ENCODE data around the gene AFAP1. TPM values are rescaled to one million over a fixed set of nuclear protein-coding genes. Genes with fewer than 3 reads are reported as not detected.

The AFAP1 gene
- total RNA-seq, 4 donors from 2014 or later, result 25.1 to 56.9 (median 26.4) TPM

DNA sequence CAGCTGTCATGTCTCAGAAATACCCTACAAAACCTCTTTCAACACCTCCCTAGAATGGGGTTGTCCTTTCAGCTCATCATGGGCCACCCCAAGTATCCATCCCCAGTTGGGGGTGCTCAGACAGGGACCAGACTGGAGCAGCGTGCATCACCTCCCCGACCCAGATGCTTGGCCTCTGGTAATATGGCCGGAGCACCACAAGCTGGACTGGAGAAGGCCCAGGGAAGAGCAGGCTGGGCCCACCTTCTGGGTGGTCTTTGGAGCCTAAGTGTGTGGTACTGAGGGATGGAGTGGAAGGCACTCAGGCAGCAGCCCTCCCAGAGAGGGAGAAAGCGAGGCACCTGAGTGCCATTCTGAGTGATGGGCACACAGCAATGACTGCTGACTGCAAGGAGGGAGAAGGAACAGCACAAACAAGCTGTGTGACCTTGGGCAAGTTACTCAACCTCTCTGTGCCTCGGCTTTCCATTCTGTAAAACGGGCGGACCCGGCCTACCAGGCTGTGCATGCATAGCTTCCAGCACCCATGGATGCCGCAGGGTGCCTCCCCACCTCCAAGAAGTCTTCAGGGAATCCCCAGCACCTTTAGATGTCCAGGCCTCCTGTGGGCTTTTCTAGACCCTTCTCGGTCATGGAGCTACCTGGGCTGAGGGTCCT is 228.2 kb downstream of the AFAP1 start:
- in situ Hi-C loops (cut with MboI; ENCODE audit: low pct_ligation_motif_present in 1 of 4, low pct_unique_long_range_greater_than_20kb in 1 of 4, low sequenced_read_pairs in 3 of 4), result loop anchor here in 2 of 4 donors (25.0 kb wide), 1 partner anchor 524 kb away; the partner anchor contains the start of gene SORCS2 (in 2 of the 2)

DNA sequence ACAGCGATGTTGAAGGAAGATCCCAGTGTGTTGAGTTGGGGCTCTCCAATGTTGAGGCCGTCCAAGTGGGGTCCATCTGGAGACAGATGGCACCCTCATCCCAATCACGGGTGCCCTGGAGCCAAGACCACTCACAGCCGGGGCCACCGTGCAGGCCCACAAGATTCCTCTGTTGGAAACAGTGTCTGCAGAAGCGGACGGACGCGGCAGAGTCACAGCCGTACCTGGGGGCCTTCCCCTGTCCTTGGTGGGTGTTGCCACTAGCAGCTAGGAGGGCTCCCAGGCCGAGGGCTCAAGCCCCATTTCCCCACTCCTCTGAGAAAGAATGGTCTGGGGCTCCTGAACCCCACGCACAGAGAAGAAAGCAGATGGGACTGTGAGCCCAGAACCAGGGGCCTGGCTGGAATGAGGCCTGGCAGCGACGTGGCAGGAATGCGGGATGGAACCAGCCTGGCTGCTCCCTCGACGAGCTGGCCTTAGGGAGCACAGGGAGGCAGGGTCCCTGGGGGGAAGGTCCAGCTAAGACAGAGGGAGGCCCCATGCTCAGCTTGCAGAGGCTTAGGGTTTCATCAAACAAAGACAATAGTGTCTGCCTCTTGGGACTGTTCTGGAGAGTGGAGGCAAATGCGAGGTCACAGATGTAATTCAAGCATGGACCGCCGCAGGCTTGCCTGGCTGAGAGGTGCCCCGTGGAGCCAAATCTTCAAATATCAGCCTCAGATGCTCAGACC is 228.9 kb downstream of the AFAP1 start:
- 80 to 88% methylated on average over 1 to 21 of the region's 21 CpGs for WGBS, 2 donors (ENCODE audit: low coverage in 1 of 2)
- in situ Hi-C loops (cut with MboI; ENCODE audit: low pct_ligation_motif_present in 1 of 4, low pct_unique_long_range_greater_than_20kb in 1 of 4, low sequenced_read_pairs in 3 of 4) (loop anchor here in 2 of 4 donors (25.0 kb wide), 1 partner anchor 523 kb away; the partner anchor contains the start of gene SORCS2 (in 2 of the 2)), intact Hi-C loops (cut with DNase I; ENCODE audit: low total_unique reads) (loop anchor here (5.0 kb wide), 1 partner anchor 578 kb away; no protein-coding TSS in a partner anchor)
- no peak for TF ChIP-seq EP300 (IDR thresholded peaks at IDR 0.05; ENCODE audit: low read depth)
- no peak for TF ChIP-seq POLR2AphosphoS5 (IDR thresholded peaks at IDR 0.05)
- no peak for TF ChIP-seq POLR2A (IDR thresholded peaks at IDR 0.05)
- TF ChIP-seq, protein P1, sequence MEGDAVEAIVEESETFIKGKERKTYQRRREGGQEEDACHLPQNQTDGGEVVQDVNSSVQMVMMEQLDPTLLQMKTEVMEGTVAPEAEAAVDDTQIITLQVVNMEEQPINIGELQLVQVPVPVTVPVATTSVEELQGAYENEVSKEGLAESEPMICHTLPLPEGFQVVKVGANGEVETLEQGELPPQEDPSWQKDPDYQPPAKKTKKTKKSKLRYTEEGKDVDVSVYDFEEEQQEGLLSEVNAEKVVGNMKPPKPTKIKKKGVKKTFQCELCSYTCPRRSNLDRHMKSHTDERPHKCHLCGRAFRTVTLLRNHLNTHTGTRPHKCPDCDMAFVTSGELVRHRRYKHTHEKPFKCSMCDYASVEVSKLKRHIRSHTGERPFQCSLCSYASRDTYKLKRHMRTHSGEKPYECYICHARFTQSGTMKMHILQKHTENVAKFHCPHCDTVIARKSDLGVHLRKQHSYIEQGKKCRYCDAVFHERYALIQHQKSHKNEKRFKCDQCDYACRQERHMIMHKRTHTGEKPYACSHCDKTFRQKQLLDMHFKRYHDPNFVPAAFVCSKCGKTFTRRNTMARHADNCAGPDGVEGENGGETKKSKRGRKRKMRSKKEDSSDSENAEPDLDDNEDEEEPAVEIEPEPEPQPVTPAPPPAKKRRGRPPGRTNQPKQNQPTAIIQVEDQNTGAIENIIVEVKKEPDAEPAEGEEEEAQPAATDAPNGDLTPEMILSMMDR (IDR thresholded peaks at IDR 0.05), result no peak
- DNase-seq, result no peak
- Histone ChIP-seq H3K4me3 (no peak overlapping the region), H3K4me1 (no peaks in the 10 kb centered on the region), H3K27me3 (no peaks in the 10 kb centered on the region), H3K27ac (no peak overlapping the region), H3K9me3 (no peaks in the 10 kb centered on the region), H3K36me3 (no peaks in the 10 kb centered on the region)

More for the DNA sequence above, 228.2 kb downstream of the AFAP1 start:
- DNase-seq, result no peak
- intact Hi-C loops (cut with DNase I; ENCODE audit: low total_unique reads), result loop anchor here (5.0 kb wide), 1 partner anchor 579 kb away; no protein-coding TSS in a partner anchor
- 88% methylated on average over 10 of the region's 10 CpGs; no CpG with 5 or more reads in 1 of the 2 donors for WGBS, 2 donors (ENCODE audit: low coverage in 1 of 2)
- Histone ChIP-seq H3K36me3 (no peaks in the 10 kb centered on the region), H3K4me1 (no peaks in the 10 kb centered on the region), H3K9me3 (no peaks in the 10 kb centered on the region), H3K4me3 (no peak overlapping the region), H3K27ac (no peak overlapping the region), H3K27me3 (no peaks in the 10 kb centered on the region)
- TF ChIP-seq POLR2AphosphoS5 (IDR thresholded peaks at IDR 0.05) (no peak), POLR2A (IDR thresholded peaks at IDR 0.05) (no peak), EP300 (IDR thresholded peaks at IDR 0.05; ENCODE audit: low read depth) (no peak)
- TF ChIP-seq, protein P1 (IDR thresholded peaks at IDR 0.05), result no peak

DNA sequence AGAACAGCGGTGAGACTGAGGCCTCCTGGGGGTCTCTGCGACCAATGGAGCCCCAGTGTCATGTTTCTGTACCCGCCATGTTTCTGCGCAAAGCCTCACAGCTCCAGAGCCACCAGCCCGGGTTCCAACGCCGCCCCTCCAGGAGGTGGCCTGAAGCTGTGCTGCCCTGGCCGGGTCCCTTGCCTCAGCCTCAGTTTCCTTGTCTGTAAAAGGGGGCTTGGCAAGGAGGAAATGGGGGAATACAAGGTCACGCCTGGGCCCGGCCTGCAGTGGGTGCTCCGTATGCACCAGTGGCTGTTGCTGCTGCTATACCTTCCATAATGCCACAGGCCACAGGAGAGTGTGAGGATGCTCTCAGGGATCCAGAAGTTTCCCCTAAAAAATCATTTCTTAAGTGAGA is 229.5 kb downstream of the AFAP1 start:
- Histone ChIP-seq H3K27ac (no peak overlapping the region), H3K4me1 (no peaks in the 10 kb centered on the region), H3K9me3 (no peaks in the 10 kb centered on the region), H3K36me3 (no peaks in the 10 kb centered on the region), H3K4me3 (no peak overlapping the region), H3K27me3 (no peaks in the 10 kb centered on the region)
- intact Hi-C loops (cut with DNase I; ENCODE audit: low total_unique reads) (loop anchor here (5.0 kb wide), 1 partner anchor 578 kb away; no protein-coding TSS in a partner anchor), in situ Hi-C loops (cut with MboI; ENCODE audit: low pct_ligation_motif_present in 1 of 4, low pct_unique_long_range_greater_than_20kb in 1 of 4, low sequenced_read_pairs in 3 of 4) (loop anchor here in 2 of 4 donors (25.0 kb wide), 1 partner anchor 523 kb away; the partner anchor contains the start of gene SORCS2 (in 2 of the 2))
- WGBS, 2 donors (ENCODE audit: low coverage in 1 of 2), result 84% methylated on average over 10 of the region's 11 CpGs; no CpG with 5 or more reads in 1 of the 2 donors
- TF ChIP-seq, protein P1 (IDR thresholded peaks at IDR 0.05), result no peak
- TF ChIP-seq EP300 (IDR thresholded peaks at IDR 0.05; ENCODE audit: low read depth) (no peak), POLR2A (IDR thresholded peaks at IDR 0.05) (no peak), POLR2AphosphoS5 (IDR thresholded peaks at IDR 0.05) (no peak)
- DNase-seq, result no peak

DNA sequence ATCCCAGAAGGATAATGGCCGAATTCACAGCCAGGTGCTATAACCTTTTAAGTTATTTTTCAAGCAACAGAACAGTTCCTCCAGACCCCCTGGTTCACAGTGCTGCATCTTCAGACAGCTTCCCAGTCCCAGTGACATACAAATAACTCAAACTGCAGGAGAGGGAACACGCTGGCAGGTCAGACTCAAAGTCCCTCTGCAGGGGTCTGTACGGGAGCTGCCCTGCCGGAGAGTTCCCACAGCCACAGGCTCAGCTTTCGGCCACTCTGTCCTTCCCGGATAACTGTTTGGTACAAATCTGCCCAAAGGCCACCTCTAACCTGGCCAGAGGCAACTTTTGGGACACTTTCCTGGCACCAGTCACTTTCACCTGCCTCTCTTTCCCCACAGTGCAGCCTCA is 230.2 kb downstream of the AFAP1 start:
- 86% methylated on average over 6 of the region's 6 CpGs; no CpG with 5 or more reads in 1 of the 2 donors for WGBS, 2 donors (ENCODE audit: low coverage in 1 of 2)
- no peak for TF ChIP-seq POLR2A (IDR thresholded peaks at IDR 0.05)
- no peak for TF ChIP-seq EP300 (IDR thresholded peaks at IDR 0.05; ENCODE audit: low read depth)
- TF ChIP-seq POLR2AphosphoS5 (IDR thresholded peaks at IDR 0.05), result no peak
- TF ChIP-seq, protein P1 (IDR thresholded peaks at IDR 0.05), result no peak
- no peaks in the 10 kb centered on the region for H3K36me3 ChIP-seq
- in situ Hi-C loops (cut with MboI; ENCODE audit: low pct_ligation_motif_present in 1 of 4, low pct_unique_long_range_greater_than_20kb in 1 of 4, low sequenced_read_pairs in 3 of 4) (loop anchor here in 2 of 4 donors (25.0 kb wide), 1 partner anchor 522 kb away; the partner anchor contains the start of gene SORCS2 (in 2 of the 2)), intact Hi-C loops (cut with DNase I; ENCODE audit: low total_unique reads) (no loop called here)
- no peaks in the 10 kb centered on the region for H3K27me3 ChIP-seq
- no peaks in the 10 kb centered on the region for H3K4me1 ChIP-seq
- no peak overlapping the region for H3K4me3 ChIP-seq
- no peak overlapping the region for H3K27ac ChIP-seq
- no peak for DNase-seq
- H3K9me3 ChIP-seq, result no peaks in the 10 kb centered on the region

Measured in transverse colon (tissue), 4 donors.